HG02938 (cell line): ENCODE results near the gene POLRMT.
"Not testable (repeated sequence)": the region's sequence is repeated elsewhere in the genome, so short reads cannot be mapped to it uniquely, and the experiment has no call there.

Source experiments
- ATAC-seq: cut with Tn5 transposase; IDR thresholded peaks from one replicate; pipeline ENCODE4 v1.9.1; 2021; ENCODE audit warnings: mild to moderate bottlenecking, moderate library complexity; ENCODE audit not compliant: unreplicated experiment

Gene POLRMT

DNA sequence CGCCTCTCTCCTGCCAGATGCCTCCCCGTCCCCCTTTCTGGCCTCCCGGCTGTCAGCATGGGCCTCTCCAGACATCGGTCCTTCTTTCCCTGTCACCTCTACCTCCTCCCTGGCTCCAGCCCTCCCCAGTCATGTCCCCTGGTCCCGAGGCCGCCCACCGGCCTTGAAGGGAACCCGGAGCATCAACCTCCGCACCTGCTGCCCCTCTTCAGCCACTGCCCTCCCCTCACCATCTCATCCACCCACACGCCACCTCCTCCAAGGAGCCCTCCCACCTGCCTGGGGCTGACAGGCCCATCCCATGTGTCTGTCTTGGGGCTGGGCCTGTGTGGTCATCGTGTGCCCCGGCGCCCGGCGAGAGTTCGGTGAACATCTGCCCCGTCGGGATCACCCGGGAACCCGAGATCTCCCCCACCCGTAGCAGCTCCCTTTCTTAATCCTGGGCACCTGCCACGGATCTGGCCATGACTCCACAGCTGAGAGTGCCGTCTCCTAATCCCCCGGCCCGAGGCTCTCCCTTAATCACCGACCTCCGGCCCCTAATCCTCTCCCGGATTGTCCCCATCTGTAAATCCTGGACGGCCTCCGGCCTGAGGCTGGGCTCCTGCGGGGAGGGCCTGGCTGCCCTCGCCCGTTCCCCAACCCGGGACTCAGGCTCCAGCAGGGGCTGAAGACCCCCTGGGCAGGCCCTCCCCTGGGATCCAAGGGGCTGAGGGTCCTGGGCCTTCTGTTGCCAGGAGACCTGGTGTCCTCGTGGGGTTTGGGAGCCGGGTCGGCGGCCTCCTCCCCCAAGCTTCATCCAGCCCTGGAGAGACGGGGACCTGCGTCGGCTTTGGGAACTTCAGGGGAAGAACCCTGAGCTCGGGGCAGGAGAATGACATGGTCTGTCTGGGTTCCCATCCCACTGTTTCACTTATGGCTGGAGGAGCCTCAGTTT is 37.7 kb downstream of the POLRMT start:
- ATAC-seq = no peak

DNA sequence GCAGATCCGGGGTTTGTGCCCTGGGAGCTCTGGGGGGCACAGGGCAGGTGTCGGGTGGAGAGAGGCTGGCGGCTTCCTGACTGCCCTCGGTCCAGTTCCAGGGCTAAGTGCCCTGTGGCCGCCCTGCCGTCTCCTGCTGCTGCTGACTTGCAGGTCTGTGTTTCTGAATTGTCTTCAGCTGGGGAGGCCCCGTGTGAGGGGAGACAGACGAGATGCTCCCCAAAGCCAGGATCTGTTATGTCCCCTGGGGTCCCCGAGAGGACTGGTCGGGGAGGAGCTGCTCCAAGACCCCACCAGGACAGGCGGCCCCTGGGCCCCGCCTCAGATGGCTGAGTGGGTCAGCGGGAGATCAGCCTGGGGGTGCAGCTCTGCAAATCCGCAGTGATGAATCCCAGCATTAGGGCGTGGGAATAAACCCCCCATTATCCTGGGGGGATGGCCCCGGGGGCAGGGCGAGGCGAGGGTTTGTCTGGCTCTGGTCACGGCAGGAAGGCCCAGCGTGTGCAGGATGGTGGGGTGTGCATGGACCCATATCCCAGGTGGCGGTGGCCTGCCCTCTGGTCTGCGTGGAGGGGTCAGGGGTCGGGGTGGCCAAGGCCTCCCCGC is 39.0 kb downstream of the POLRMT start:
- no peak for ATAC-seq

DNA sequence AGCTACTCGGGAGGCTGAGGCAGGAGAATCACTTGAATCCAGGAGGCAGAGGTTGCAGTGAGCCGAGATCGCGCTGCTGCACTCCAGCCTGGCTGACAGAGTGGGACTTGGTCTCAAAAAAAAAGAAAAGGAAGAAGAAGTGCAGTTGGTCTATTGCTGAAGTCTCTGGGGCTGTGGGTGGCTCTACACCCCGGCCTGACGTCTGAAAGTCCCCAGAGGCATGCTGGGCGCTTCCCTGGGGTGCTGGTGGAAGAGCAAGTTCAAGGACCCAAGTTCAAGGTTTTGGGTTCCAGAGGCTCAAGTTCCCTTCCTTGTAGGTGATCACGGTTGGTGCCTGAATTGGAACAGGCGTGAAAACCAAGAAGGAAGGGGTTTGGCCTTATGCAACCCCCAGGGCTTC is 39.8 kb downstream of the POLRMT start:
- no peak for ATAC-seq

GRCh38 chr19:593055-593454 is 40.3 kb downstream of the POLRMT start:
- ATAC-seq = no peak

GRCh38 chr19:592101-592500 is 41.2 kb downstream of the POLRMT start:
- no peak for ATAC-seq

DNA sequence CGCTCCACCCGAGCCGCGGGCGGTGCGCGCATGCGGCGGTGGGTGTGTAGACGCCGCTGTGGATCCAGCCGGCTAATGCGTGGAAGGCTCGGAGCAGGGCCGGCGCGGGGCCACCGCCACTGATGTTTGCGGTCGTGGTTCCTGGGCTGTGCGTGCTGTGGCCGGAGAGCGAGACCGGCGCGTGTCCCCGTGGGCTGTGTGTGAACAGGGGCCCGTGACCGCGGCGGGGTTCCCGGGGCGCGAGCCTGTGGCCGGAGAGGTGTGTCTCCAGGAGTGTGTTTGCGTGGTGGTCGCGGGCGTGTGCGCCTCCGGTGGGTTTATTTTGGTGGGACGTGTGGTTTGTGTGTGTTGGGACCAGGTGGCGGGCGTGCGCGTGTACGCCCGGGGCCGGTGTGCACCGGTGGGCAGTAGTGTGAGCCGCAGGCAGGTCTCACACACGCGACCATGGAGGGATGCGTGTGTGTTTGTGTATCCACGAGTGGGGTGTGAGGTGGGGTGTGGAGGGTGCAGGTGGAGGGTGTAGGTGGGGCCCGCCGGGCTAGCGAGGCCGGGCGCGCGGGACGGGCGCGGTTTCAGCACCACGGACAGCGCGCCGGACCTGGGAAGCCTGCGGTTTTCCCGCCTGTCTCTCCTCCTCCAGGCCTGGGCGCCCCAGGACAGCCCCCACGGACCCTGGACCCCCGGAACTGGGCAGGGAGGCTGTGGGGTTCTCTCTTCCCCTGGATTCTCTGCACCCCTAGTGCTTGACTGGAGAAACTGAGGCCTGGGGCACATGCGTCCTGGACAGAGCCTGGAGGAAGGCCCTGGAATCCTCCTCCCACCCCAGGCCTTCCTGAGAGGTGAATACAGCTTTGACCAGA is 42.0 kb downstream of the POLRMT start:
- ATAC-seq = no peak

DNA sequence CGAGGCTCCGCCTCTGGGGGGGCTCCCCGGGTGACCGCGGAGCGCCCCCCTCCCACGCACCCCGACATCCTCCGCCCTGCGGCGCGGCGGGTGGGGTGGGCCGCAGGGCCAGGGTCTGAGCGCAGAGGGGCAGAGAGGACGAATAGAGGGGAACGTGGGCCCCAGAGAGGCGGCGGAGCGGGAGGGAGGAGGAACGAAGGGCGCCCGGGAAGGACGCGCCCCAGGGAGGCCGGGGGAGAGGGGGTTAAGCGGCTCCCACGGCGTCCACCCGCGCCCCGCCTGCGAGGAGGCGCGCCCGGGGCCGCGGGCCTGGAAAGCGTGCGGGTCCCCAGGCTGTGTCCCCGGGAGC is 42.6 kb downstream of the POLRMT start:
- no peak for ATAC-seq

GRCh38 chr19:590396-590745 is 43.0 kb downstream of the POLRMT start:
- ATAC-seq = no peak

- ATAC-seq = no peak
These were observed 43.5 kb downstream of the POLRMT start, which contains the start of gene HCN2 for GRCh38 chr19:589693-590395. TSS of gene HCN2 (plus strand) at chr19:589881. CDS start at chr19:589946, 65 bp downstream.

DNA sequence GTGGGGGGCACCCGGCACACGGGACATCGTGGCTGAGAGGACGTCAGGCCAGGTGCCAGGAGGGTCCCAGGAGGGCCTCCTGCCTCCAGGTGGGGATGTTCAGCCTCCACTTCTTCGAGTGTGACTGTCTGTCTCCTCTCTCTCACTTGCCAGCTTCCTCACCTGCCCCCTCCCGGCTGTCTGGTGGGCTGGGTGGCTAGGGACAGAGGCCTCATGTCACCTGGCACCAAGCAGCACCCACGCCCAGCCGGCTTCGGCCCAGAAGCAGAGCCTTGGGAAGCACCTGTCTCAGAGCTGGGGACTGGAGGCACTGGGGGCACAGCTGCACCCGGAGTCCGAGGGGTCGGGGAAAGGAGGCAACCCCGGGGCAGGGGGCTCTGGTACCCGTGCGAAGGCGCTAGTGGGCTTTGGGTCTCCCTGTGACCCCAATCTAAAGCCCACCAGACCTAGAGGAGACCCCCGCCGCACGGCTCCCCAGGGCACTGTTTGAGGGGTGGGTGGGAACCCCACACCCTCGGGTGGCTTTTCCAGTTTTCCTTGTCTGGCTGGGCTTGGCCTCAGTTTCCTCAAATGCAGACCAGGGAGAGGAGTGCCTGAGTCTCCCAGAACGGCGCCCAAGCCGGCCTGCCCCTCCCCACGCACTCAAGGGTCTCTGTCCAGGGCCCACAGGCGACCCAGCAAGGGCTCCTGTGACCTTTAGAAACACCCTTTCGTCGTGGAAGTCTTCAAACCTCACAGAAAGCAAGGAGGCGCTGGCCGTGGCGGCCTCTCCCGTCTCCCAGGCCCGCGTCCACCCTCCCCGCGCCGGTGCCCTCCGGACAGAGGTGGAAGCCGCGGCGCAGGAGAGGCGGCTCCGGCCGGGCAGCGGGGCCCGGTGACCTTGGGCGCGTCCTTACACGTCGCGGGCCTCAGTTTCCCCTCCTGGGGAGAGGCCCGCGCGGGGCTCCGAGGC is 44.3 kb downstream of the POLRMT start:
- no peak for ATAC-seq

GRCh38 chr19:588093-588740 is 45.1 kb downstream of the POLRMT start:
- no peak for ATAC-seq

- ATAC-seq = no peak
These were observed 47.7 kb downstream of the POLRMT start for GRCh38 chr19:585551-586110.

GRCh38 chr19:585146-585545 is 48.2 kb downstream of the POLRMT start:
- ATAC-seq = not testable (repeated sequence)

DNA sequence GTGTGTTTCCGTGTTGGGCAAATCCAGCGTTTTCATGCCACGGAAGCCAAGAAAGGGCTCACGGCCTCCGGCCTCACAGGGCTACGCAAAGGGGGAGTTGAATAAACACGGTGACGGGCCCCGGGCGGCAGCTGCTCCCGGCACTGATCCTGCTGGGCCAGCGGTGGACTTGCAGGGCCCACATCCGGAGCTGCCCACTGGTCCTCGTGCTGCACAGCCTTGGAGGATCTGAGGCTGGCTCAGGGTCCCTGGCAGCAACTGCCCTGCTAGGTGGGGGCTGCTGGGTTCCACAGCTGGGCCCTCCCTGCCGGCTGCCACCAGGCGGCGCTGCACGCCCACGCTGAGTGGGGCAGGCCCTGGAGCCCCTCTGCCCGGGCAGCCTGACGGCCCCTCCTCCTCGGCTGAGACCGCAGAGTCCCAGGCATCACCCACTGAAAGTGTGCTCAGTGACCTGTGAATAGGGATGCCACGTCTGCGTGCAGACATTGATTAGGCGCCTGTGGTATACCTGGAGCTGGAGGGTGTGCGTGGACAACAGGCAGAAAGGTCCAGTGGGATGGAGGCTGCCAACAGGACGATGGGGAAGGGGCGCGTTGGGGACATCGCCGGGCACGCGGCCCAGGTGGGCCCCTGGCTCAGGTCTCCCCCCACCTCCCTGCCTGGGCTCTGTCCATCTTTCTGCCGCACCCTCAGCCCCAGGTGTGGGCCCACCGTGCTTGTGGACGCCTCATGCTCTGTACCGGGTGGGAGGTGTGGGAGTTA is 48.9 kb downstream of the POLRMT start:
- ATAC-seq = no peak

DNA sequence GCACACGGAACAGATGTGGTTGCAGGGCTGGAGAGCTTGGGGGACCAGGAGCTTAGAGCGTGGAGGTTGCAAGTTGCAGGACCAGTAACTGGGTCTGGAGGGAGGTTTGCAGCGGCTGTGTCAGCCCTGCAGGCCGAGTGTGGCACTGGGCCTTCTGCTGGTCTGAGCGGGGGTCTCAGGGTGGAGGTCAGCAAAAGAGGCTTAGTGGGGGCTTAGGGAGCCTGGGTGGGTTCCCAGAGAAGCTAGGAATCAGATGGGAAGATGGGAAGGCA is 49.4 kb downstream of the POLRMT start:
- ATAC-seq = no peak

DNA sequence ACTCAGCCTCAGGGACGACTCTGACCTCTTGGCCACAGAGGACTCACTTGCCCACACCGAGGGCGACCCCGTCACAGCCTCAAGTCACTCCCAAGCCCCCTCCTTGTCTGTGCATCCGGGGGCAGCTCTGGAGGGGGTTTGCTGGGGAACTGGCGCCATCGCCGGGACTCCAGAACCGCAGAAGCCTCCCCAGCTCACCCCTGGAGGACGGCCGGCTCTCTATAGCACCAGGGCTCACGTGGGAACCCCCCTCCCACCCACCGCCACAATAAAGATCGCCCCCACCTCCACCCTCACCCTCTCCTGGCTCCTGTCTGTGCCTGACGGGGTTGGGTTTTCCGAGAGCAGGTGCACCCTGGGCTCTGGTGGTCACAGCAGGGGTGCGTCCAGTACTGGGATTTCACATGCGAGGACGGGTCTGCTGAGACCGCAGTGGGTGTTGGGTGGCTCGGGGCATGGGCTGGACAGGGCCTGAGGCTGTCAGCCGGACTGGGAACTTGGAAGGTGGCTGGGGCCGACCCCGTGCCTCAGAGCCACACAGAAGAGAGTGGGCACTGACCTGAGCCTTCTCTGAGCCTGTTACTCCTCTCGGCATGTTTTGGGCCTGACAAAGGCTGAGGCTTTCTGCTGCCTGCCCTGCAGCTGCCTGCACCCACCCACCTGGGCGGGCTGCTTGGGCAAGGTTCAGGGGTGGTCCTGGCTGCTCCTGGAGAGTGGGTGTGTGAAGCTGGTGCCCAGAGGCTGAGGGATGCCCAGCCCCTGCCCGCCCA is 50.0 kb downstream of the POLRMT start:
- ATAC-seq = no peak

DNA sequence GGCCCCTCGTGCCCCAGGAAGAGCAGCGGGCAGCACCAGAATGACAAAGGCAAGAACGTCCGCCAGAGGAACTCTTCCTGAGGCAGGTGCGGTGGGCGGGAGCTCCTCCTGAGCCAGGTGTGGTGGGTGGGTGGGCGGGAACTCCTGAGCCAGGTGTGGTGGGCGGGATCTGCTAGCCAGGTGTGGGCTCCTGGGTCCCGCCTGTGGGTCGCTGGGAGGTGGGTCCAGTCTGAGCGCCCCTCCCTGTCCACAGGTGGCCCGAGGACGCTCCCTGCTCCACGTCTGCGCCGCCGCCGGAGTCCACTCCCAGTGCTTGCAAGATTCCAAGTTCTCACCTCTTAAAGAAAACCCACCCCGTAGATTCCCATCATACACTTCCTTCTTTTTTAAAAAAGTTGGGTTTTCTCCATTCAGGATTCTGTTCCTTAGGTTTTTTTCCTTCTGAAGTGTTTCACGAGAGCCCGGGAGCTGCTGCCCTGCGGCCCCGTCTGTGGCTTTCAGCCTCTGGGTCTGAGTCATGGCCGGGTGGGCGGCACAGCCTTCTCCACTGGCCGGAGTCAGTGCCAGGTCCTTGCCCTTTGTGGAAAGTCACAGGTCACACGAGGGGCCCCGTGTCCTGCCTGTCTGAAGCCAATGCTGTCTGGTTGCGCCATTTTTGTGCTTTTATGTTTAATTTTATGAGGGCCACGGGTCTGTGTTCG is 50.7 kb downstream of the POLRMT start:
- no peak for ATAC-seq
